ENCODE results near the gene ARID1A.
"Not testable (repeated sequence)": the region's sequence is repeated elsewhere in the genome, so short reads cannot be mapped to it uniquely, and the experiment has no call there.

The ARID1A gene

GRCh38 chr1:26791626-26792025 lies 95.8 kb downstream of the ARID1A start:
- no peak for DNase-seq
- in situ Hi-C loops (cut with HindIII; ENCODE audit: low pct_ligation_motif_present, low pct_unique_long_range_greater_than_20kb, low sequenced_read_pairs): no loop called here

GRCh38 chr1:26792924-26793323 lies 97.1 kb downstream of the ARID1A start:
- DNase-seq: no peak
- in situ Hi-C loops (cut with HindIII; ENCODE audit: low pct_ligation_motif_present, low pct_unique_long_range_greater_than_20kb, low sequenced_read_pairs): no loop called here

GRCh38 chr1:26794391-26794790 lies 98.6 kb downstream of the ARID1A start:
- in situ Hi-C loops (cut with HindIII; ENCODE audit: low pct_ligation_motif_present, low pct_unique_long_range_greater_than_20kb, low sequenced_read_pairs): no loop called here
- no peak for DNase-seq

GRCh38 chr1:26797627-26798026 lies 101.8 kb downstream of the ARID1A start:
- DNase-seq: no peak
- in situ Hi-C loops (cut with HindIII; ENCODE audit: low pct_ligation_motif_present, low pct_unique_long_range_greater_than_20kb, low sequenced_read_pairs): no loop called here

GRCh38 chr1:26799479-26800142 lies 103.8 kb downstream of the ARID1A start:
- in situ Hi-C loops (cut with HindIII; ENCODE audit: low pct_ligation_motif_present, low pct_unique_long_range_greater_than_20kb, low sequenced_read_pairs): no loop called here
- peak; percentile 49 for DNase-seq

- DNase-seq; in situ Hi-C loops (cut with HindIII; ENCODE audit: low pct_ligation_motif_present, low pct_unique_long_range_greater_than_20kb, low sequenced_read_pairs): not testable (repeated sequence)
Observed at GRCh38 chr1:26803932-26804331, 108.1 kb downstream of the ARID1A start.

- peak; percentile 71 for DNase-seq
Observed at GRCh38 chr1:26810105-26810504, 114.3 kb downstream of the ARID1A start.

GRCh38 chr1:26811057-26811456 lies 115.2 kb downstream of the ARID1A start:
- DNase-seq: no peak
- in situ Hi-C loops (cut with HindIII; ENCODE audit: low pct_ligation_motif_present, low pct_unique_long_range_greater_than_20kb, low sequenced_read_pairs): no loop called here

More at GRCh38 chr1:26810105-26810504, 114.3 kb downstream of the ARID1A start:
- in situ Hi-C loops (cut with HindIII; ENCODE audit: low pct_ligation_motif_present, low pct_unique_long_range_greater_than_20kb, low sequenced_read_pairs): not testable (repeated sequence)

- in situ Hi-C loops (cut with HindIII; ENCODE audit: low pct_ligation_motif_present, low pct_unique_long_range_greater_than_20kb, low sequenced_read_pairs): no loop called here
- no peak for DNase-seq
Observed at GRCh38 chr1:26811708-26812107, 115.9 kb downstream of the ARID1A start.

GRCh38 chr1:26814377-26814776 lies 118.6 kb downstream of the ARID1A start:
- in situ Hi-C loops (cut with HindIII; ENCODE audit: low pct_ligation_motif_present, low pct_unique_long_range_greater_than_20kb, low sequenced_read_pairs): no loop called here
- no peak for DNase-seq

GRCh38 chr1:26814893-26815292 lies 119.1 kb downstream of the ARID1A start:
- no peak for DNase-seq
- in situ Hi-C loops (cut with HindIII; ENCODE audit: low pct_ligation_motif_present, low pct_unique_long_range_greater_than_20kb, low sequenced_read_pairs): no loop called here

- in situ Hi-C loops (cut with HindIII; ENCODE audit: low pct_ligation_motif_present, low pct_unique_long_range_greater_than_20kb, low sequenced_read_pairs): no loop called here
- no peak for DNase-seq
Observed at GRCh38 chr1:26820784-26821269, 125.0 kb downstream of the ARID1A start.

- in situ Hi-C loops (cut with HindIII; ENCODE audit: low pct_ligation_motif_present, low pct_unique_long_range_greater_than_20kb, low sequenced_read_pairs): no loop called here
- DNase-seq: no peak
Observed at GRCh38 chr1:26822737-26823395, 127.1 kb downstream of the ARID1A start.

GRCh38 chr1:26824731-26825130 lies 128.9 kb downstream of the ARID1A start:
- no peak for DNase-seq
- in situ Hi-C loops (cut with HindIII; ENCODE audit: low pct_ligation_motif_present, low pct_unique_long_range_greater_than_20kb, low sequenced_read_pairs): no loop called here

- in situ Hi-C loops (cut with HindIII; ENCODE audit: low pct_ligation_motif_present, low pct_unique_long_range_greater_than_20kb, low sequenced_read_pairs): no loop called here
- DNase-seq: peak; percentile 63
Observed at GRCh38 chr1:26826261-26827105, 130.7 kb downstream of the ARID1A start, which contains the start of gene ZDHHC18. TSS of gene ZDHHC18 (plus strand) at chr1:26826688. CDS start at chr1:26826805, 117 bp downstream.

- DNase-seq: no peak
- in situ Hi-C loops (cut with HindIII; ENCODE audit: low pct_ligation_motif_present, low pct_unique_long_range_greater_than_20kb, low sequenced_read_pairs): no loop called here
Observed at GRCh38 chr1:26827106-26827604, 131.3 kb downstream of the ARID1A start.

GRCh38 chr1:26827663-26828062 lies 131.8 kb downstream of the ARID1A start:
- in situ Hi-C loops (cut with HindIII; ENCODE audit: low pct_ligation_motif_present, low pct_unique_long_range_greater_than_20kb, low sequenced_read_pairs): no loop called here
- no peak for DNase-seq

- DNase-seq: no peak
- in situ Hi-C loops (cut with HindIII; ENCODE audit: low pct_ligation_motif_present, low pct_unique_long_range_greater_than_20kb, low sequenced_read_pairs): no loop called here
Observed at GRCh38 chr1:26828411-26828991, 132.7 kb downstream of the ARID1A start.
